K562 (cell line): ENCODE results near the gene KCNK6. TPM values are rescaled to one million over a fixed set of nuclear protein-coding genes. Genes with fewer than 3 reads are reported as not detected.

Experiments
- BRD9 ChIP-seq: fragments of 450-650 bp; IDR thresholded peaks from 2 replicates; pipeline ENCODE4 v1.6.1; 2018; ENCODE audit warnings: low read depth; ENCODE audit not compliant: partially characterized antibody
- CHD4 ChIP-seq: fragments of 200-600 bp; sonication (generic); IDR thresholded peaks from 3 replicates; pipeline ENCODE4 v1.6.1; 2012; ENCODE audit warnings: low read depth, mild to moderate bottlenecking, mixed read lengths, low read length, inconsistent platforms; ENCODE audit not compliant: insufficient read depth, insufficient replicate concordance, poor library complexity, severe bottlenecking
- GTF2F1 ChIP-seq: IDR thresholded peaks from 2 replicates; pipeline ENCODE4 v1.6.1; 2011; ENCODE audit warnings: low read depth, low read length, improper control_type of control experiment
- MTA1 ChIP-seq: fragments of 450-650 bp; IDR thresholded peaks from 2 replicates; pipeline ENCODE4 v1.6.1; 2017; ENCODE audit warnings: borderline replicate concordance
- NELFE ChIP-seq: IDR thresholded peaks from 2 replicates; pipeline ENCODE4 v1.6.1; 2011; ENCODE audit warnings: mild to moderate bottlenecking; ENCODE audit not compliant: insufficient read depth, insufficient read length
- PATZ1 ChIP-seq: fragments of 250-450 bp; sonication (Bioruptor Pico); IDR thresholded peaks from 2 replicates; pipeline ENCODE4 v1.5.0; 2020; ENCODE audit warnings: mild to moderate bottlenecking, borderline replicate concordance
- ZNF263 ChIP-seq: sonication (generic); formaldehyde crosslinking; IDR thresholded peaks from 2 replicates; pipeline ENCODE4 v1.8.0; 2022; ENCODE audit warnings: mild to moderate bottlenecking, missing genetic modification reagents, borderline replicate concordance
- ZZZ3 ChIP-seq: fragments of 450-650 bp; IDR thresholded peaks from 2 replicates; pipeline ENCODE4 v1.6.1; 2016; ENCODE audit warnings: antibody characterized with exemption, mild to moderate bottlenecking, moderate library complexity
- polyA plus RNA-seq, 8 experiments: library from polyadenylated mRNA; depleted of rRNA in 4 of 8; stranded (reverse) in 5 of 8; unstranded in 3 of 8; fragments of >200 nt; fragmentation: Nextera tagmentation in 2 of 8; fragmentation: Illumina TruSeq in 1 of 8; extraction: Ambion mirVana in 2 of 8; extraction: Trizol in 1 of 8; gene quantifications; 2 replicates each; pipeline versions ENCODE4 v1.2.1 to v1.2.3, GENCODE V29; 2011 to 2014; ENCODE audit warnings: inconsistent platforms in 1 of 8, missing spikeins in 1 of 8
- total RNA-seq, 7 experiments: library from RNA; depleted of rRNA in 6 of 7; stranded (reverse); fragments of >200 nt in 6 of 7; fragmentation: Illumina TruSeq in 2 of 7; extraction: Trizol in 2 of 7; gene quantifications; 2 replicates each; pipeline versions ENCODE4 v1.2.1 to v1.2.3, GENCODE V29; 2011 to 2021; ENCODE audit warnings: low replicate concordance in 1 of 7
- TF ChIP-seq, protein P1 (sequence below): fragments of 200-400 bp; formaldehyde crosslinking; IDR thresholded peaks from 2 replicates; pipeline ENCODE4 v1.6.1; 2017; ENCODE audit warnings: mild to moderate bottlenecking, low read depth, low read length, moderate library complexity
- TF ChIP-seq, protein P2 (sequence below), 2 experiments: fragments of 150-350 bp in 1 of 2; IDR thresholded peaks; 2 replicates each; pipeline ENCODE4 v1.6.1; 2012 to 2016; ENCODE audit warnings: low read depth in 2 of 2, low read length in 2 of 2, mild to moderate bottlenecking in 1 of 2, moderate library complexity in 1 of 2
- TF ChIP-seq, protein P3 (sequence below): sonication (generic); formaldehyde crosslinking; IDR thresholded peaks from 2 replicates; pipeline ENCODE4 v1.8.0; 2023; ENCODE audit warnings: missing genetic modification reagents, mild to moderate bottlenecking, borderline replicate concordance

The KCNK6 gene
- total and polyA plus RNA-seq, 9 of the 15 experiments (the other 6 are each of a cell fraction or from before 2014, with no cell fraction given) = 0.05 to 0.42 (median 0.15) TPM

DNA sequence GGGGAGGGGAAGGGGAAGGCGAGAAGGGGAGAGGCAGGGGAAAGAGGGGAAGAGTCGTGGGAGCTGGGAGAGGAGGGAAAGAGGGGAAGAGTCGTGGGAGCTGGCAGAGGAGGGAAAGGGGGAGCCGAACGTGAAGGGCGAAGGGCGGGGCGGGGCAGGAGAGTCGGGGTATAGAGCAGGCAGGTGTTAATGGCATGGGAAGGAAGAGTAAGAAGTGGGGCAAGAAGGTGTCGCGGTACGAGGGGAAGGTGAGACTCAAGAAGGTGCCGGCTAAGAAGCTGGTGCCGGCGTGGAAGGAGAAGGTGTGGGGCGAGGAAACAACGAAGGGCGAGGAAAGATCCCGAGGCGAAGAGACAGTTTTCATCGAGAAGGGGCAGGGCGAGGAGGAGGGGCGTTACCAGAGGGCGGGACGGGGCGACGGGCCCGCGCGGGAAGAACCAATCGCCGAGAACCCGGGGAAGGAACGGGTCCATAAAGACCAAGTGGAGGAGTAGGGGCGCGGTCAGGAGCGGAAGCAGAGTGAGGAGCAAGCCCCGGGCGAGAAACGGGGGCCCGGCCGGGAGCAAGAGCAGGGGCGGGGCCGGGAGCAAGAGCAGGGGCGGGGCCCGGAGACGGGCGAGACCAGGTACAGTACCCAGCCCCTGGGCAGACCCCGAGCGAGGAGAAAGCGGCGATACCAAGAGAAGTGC is 16.4 kb downstream of the KCNK6 start (continued):
- peak; percentile 62; the same call in 1 of the 2 replicates for TF ChIP-seq MTA1
- no peak for TF ChIP-seq PATZ1 (CRISPR knock-in tag)
- no peak for TF ChIP-seq ZZZ3
- TF ChIP-seq ZNF263 = no peak
- TF ChIP-seq, protein P1, sequence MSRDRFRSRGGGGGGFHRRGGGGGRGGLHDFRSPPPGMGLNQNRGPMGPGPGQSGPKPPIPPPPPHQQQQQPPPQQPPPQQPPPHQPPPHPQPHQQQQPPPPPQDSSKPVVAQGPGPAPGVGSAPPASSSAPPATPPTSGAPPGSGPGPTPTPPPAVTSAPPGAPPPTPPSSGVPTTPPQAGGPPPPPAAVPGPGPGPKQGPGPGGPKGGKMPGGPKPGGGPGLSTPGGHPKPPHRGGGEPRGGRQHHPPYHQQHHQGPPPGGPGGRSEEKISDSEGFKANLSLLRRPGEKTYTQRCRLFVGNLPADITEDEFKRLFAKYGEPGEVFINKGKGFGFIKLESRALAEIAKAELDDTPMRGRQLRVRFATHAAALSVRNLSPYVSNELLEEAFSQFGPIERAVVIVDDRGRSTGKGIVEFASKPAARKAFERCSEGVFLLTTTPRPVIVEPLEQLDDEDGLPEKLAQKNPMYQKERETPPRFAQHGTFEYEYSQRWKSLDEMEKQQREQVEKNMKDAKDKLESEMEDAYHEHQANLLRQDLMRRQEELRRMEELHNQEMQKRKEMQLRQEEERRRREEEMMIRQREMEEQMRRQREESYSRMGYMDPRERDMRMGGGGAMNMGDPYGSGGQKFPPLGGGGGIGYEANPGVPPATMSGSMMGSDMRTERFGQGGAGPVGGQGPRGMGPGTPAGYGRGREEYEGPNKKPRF = no peak
- no peak for TF ChIP-seq GTF2F1
- TF ChIP-seq CHD4 = no peak
- TF ChIP-seq, protein P2, sequence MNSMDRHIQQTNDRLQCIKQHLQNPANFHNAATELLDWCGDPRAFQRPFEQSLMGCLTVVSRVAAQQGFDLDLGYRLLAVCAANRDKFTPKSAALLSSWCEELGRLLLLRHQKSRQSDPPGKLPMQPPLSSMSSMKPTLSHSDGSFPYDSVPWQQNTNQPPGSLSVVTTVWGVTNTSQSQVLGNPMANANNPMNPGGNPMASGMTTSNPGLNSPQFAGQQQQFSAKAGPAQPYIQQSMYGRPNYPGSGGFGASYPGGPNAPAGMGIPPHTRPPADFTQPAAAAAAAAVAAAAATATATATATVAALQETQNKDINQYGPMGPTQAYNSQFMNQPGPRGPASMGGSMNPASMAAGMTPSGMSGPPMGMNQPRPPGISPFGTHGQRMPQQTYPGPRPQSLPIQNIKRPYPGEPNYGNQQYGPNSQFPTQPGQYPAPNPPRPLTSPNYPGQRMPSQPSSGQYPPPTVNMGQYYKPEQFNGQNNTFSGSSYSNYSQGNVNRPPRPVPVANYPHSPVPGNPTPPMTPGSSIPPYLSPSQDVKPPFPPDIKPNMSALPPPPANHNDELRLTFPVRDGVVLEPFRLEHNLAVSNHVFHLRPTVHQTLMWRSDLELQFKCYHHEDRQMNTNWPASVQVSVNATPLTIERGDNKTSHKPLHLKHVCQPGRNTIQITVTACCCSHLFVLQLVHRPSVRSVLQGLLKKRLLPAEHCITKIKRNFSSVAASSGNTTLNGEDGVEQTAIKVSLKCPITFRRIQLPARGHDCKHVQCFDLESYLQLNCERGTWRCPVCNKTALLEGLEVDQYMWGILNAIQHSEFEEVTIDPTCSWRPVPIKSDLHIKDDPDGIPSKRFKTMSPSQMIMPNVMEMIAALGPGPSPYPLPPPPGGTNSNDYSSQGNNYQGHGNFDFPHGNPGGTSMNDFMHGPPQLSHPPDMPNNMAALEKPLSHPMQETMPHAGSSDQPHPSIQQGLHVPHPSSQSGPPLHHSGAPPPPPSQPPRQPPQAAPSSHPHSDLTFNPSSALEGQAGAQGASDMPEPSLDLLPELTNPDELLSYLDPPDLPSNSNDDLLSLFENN (IDR thresholded peaks at IDR 0.05; ENCODE audit: low read depth in 2 of 2, low read length in 2 of 2) = no peak
- TF ChIP-seq NELFE = no peak
- TF ChIP-seq, protein P3, sequence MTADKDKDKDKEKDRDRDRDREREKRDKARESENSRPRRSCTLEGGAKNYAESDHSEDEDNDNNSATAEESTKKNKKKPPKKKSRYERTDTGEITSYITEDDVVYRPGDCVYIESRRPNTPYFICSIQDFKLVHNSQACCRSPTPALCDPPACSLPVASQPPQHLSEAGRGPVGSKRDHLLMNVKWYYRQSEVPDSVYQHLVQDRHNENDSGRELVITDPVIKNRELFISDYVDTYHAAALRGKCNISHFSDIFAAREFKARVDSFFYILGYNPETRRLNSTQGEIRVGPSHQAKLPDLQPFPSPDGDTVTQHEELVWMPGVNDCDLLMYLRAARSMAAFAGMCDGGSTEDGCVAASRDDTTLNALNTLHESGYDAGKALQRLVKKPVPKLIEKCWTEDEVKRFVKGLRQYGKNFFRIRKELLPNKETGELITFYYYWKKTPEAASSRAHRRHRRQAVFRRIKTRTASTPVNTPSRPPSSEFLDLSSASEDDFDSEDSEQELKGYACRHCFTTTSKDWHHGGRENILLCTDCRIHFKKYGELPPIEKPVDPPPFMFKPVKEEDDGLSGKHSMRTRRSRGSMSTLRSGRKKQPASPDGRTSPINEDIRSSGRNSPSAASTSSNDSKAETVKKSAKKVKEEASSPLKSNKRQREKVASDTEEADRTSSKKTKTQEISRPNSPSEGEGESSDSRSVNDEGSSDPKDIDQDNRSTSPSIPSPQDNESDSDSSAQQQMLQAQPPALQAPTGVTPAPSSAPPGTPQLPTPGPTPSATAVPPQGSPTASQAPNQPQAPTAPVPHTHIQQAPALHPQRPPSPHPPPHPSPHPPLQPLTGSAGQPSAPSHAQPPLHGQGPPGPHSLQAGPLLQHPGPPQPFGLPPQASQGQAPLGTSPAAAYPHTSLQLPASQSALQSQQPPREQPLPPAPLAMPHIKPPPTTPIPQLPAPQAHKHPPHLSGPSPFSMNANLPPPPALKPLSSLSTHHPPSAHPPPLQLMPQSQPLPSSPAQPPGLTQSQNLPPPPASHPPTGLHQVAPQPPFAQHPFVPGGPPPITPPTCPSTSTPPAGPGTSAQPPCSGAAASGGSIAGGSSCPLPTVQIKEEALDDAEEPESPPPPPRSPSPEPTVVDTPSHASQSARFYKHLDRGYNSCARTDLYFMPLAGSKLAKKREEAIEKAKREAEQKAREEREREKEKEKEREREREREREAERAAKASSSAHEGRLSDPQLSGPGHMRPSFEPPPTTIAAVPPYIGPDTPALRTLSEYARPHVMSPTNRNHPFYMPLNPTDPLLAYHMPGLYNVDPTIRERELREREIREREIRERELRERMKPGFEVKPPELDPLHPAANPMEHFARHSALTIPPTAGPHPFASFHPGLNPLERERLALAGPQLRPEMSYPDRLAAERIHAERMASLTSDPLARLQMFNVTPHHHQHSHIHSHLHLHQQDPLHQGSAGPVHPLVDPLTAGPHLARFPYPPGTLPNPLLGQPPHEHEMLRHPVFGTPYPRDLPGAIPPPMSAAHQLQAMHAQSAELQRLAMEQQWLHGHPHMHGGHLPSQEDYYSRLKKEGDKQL (CRISPR knock-in tag) = no peak
- TF ChIP-seq BRD9 = peak; percentile 18
